Activated T-helper 1 cell treated with Interleukin-2 at 50 U/mL for 16 hours (primary cell): ENCODE measurements around the gene KCNK6.

Source experiments
- DNase-seq: peaks from one replicate; pipeline ENCODE4 v3.0.0-alpha.2; 2020; ENCODE audit warnings: low read depth

Gene KCNK6

GRCh38 chr19:38319421-38320258 lies at the start of gene KCNK6:
KCNK6 (plus strand) TSS chr19:38319845; CDS start chr19:38319951, 106 bp downstream.
- DNase-seq: peak; percentile 13

DNA sequence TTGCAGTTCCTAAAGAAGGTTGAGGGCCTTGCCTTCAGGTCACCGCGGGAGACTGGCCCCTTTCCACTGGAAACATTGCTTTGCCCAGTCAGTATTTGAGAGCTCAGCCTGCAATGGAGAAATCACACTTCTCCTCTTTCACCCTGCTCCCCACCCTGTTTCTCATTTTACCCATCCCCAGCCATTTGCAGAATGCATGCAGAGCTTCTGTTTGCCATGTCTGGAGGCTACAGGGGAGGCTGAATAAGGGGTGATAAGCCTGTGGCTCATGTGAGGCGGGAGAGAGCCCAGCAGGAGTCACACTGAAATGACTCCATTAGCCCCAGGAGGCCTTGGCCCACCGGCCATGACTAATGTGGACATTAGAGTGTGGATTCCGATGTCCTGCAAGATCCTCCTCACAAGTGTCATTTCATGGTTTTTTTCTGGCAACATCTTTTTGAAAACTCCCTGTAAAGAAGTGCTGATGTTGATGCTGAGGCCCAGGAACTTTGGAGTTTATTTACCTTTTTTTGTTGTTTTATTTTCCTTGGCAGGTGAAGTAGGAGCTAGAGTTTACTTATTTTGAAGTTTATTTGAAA lies 49.0 kb upstream of the KCNK6 start:
- DNase-seq: no peak

GRCh38 chr19:38273499-38273898 lies 46.1 kb upstream of the KCNK6 start:
- DNase-seq: no peak

GRCh38 chr19:38274739-38275138 lies 44.9 kb upstream of the KCNK6 start:
- DNase-seq: no peak

DNA sequence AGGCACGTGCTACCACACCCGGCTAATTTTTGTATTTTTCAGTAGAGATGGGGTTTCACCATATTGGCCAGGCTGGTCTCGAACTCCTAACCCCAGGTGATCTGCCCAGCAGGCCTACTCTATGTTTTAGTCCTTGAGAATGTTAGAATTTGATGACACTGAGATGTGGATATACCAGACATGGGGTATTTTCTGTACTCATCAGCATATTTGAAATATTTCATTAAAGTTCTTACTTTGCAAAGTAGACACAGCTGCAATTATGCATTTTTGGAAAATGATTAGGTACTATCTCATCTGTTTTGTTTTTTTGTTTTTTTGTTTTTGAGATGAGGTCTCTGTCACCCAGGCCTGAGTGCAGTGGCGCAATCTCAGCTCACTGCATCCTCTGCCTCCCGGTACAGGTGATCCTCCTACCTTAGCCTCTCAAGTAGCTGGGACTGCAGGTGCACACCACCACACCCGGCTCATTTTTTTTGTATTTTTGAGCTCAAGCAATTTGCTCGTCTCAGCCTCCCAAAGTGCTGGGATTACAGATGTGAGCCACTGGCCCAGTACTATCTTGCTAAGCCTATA lies 42.6 kb upstream of the KCNK6 start:
- no peak for DNase-seq

GRCh38 chr19:38277549-38277948 lies 42.1 kb upstream of the KCNK6 start:
- DNase-seq: no peak

DNA sequence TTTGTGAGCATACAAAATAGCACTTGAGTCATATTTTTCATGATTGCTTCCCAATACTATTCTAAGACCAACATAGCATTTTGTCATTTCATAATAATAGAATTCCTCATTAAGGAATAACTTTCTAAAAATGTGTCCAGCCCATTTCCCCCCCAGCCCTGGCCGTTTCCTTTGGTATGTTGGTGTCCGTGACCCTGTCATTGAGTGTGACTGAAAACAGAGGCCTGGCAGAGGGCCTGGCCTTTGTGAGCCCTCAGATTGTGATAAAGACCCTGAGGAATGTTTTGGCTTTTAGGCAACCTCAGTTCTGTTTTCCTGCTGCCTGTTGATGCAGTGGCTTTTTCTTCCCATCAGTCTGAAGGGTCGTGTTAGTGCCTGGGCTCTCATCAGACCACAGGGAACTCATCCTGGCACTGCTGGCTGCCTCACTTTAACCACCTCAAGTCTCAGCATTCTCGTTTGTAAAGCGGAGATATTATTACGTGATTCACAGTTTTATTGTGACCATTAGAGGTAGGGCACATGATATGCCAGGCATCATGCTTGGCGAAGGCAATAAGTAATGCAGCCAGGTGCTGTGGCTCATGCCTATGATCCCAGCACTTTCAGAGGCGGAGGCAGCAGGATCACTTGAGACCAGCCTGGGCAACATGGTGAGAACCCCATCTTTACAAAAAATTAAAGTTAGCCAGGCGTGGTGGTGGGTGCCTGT lies 41.5 kb upstream of the KCNK6 start:
- DNase-seq: no peak

- no peak for DNase-seq
Measured at GRCh38 chr19:38278751-38279150, 40.9 kb upstream of the KCNK6 start.

GRCh38 chr19:38280030-38280921 lies 39.4 kb upstream of the KCNK6 start:
- no peak for DNase-seq

GRCh38 chr19:38281811-38282566 lies 37.7 kb upstream of the KCNK6 start:
- DNase-seq: no peak

DNA sequence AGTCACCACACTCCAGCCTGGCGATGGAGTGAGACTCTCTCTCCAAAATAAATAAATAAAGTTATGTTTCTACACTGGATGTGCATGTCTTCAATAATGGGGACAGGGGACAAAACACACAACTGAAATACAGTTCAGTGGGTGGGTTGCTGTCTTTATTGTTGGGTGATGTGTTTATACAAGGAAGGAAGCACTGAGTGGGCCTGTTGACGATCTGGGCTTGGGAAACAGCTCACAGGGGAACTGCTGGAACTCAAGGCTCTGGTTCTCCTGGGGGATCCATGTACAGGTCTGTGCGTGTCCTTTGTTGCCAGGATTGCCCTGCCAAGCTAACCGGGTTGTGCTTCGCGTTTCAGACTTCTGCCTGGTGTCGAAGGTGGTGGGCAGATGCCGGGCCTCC lies 36.4 kb upstream of the KCNK6 start:
- no peak for DNase-seq

DNA sequence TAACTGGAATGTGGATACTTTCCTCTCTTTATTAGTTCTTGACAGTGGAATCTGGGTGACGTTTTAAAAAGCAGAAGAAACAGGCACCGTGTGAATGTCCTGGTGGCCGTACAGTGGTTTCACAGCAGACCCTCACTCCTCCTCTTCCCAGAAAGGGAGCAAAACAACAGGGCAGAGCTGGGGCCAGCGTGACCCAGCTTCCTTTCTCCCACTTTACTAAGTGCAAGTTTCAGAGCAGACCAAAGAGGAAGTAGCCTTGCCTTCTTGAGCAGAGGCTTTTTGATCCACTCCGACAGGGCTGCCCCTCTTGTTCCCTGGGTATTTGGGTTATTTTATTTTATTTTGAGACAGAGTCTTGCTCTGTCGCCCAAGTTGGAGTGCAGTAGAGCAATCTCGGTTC lies 35.2 kb upstream of the KCNK6 start:
- no peak for DNase-seq

DNA sequence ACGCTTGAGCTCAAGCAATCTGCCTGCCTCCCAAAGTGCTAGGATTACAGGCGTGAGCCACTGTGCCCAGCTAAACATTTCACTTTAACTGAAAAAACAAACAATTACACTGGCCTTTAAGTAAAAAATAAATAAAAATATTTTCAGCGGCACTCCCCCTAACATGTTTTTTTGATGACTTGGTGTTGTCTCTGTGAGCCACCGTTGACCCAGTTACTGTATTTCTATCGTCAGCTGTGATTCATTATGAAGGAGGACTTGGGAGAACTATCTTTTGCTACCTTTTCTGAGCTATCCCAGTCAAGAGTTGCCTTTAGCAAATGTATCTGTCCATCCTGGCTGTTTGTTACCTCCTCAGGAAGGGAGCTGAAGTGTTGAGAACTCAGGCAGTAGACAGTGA lies 34.1 kb upstream of the KCNK6 start:
- no peak for DNase-seq

DNA sequence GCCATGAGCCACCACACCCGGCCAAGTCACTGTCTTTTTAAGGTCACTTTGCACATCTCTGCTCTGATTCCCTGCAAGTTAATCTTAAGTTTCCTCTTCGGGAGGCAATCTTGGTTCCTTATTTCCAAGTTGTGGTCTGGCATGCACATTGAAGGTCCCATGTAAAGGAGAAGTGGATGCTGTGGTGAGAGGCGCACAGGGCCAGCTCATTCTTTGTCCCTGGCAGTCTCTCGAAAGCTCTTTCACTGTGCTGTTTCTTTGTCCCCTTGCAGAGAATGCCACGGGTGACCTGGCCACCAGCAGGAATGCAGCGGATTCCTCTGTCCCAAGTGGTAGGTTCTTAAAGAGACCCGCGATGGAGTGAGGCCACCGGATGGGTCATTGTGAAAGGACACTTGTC lies 32.0 kb upstream of the KCNK6 start:
- DNase-seq: no peak

DNA sequence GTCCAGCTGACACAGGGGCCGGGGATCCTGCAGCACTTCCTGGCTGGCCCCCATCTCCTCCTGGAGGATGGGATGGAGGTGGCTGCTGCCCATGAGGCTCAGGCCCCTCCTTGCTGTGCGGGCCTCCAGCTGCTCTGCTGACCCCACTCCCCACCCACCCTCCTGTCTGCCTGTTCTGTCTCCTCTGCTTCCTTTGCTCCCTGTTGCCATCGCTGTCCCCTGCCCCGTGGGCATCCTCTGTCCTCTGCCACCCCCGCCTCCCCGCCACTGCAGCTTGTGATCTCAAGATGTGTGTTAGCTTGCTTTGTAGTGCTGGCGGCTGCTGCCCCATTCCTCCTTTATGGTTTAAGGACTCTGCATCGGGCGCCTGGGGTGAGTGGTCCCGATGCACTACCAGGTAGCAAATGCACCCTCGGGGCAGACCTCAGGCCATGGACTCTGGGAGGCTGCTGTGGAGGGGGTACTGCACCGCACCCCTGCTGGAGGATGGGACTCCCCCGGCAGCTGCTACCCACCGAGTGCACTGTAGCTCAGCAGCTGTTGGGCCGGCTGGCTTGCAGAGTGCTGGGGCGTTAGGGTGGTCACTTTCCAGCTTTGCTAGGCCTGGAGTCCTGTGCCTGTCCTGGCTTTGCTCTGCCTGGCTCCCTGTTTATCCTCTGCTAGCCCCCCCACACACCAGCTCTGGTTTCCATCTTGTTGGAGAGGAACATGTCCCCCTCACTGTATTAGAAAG lies 31.4 kb upstream of the KCNK6 start:
- no peak for DNase-seq

- DNase-seq: no peak
Measured at GRCh38 chr19:38289955-38290354, 29.7 kb upstream of the KCNK6 start.

DNA sequence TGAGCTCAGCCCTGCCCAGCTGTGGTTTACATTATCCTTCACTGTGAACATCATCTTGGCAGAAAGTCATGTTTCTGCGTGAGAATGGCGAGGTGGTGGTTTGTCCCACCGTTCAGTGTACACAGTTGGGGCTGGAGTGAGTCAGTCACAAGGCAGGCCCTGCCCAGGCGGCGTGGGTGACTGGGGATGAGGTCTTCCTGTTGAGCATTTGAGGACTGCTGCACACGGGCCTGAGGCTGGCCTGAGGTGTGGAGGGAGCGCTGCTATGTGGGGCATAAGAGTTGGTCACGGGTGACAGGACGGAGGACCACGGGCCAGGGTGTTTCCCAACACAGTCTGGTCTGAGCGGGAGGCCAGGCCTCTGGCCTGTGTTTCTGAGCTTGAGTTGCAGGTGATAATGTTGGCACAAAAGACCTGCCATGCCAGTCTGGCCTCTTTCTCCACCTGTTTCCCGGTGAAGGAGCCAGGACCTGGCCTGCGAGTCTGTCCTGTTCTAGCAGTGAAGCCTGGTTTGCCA lies 29.0 kb upstream of the KCNK6 start:
- no peak for DNase-seq

DNA sequence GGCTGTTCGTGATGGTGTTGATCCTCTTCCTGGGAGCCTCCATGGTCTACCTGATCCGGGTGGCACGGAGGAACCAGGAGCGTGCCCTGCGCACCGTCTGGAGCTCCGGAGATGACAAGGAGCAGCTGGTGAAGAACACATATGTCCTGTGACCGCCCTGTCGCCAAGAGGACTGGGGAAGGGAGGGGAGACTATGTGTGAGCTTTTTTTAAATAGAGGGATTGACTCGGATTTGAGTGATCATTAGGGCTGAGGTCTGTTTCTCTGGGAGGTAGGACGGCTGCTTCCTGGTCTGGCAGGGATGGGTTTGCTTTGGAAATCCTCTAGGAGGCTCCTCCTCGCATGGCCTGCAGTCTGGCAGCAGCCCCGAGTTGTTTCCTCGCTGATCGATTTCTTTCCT lies 27.8 kb upstream of the KCNK6 start:
- no peak for DNase-seq

DNA sequence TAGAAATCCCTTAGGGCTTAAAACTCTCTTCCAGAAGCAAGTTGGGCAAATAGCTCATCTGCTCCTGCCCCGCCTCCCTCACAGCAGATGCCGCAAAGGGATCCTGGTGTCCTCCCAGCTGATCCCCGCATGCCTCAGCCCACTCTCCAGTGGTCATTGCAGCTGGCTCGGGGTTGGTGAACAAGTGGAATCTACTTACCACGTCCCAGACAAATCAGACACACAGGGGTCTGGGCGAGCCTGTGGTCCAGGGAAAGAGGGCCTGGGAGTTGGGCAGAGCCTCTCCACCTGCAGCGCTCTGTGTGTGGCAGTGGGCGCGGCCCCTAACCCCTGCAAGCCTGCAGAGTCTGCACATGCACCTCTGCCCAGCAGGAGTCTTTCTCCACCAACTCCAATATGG lies 26.4 kb upstream of the KCNK6 start:
- no peak for DNase-seq

- no peak for DNase-seq
Measured at GRCh38 chr19:38294090-38294489, 25.6 kb upstream of the KCNK6 start.
